ENCODE data around the gene PROM2.

The PROM2 gene

GRCh38 chr2:95307878-95308277, 33.6 kb downstream of the PROM2 start:
- Mint-ChIP-seq H3K9me3 (no peaks in the 10 kb centered on the region), H3K27me3 (ENCODE audit: low read depth) (no peaks in the 10 kb centered on the region), H3K27ac (no peak overlapping the region), H3K4me1 (peaks cover 28% of the 10 kb centered on the region), H3K36me3 (ENCODE audit: low read depth) (no peaks in the 10 kb centered on the region), H3K4me3 (no peak overlapping the region)
- no peak for TF ChIP-seq CTCF (IDR thresholded peaks at IDR 0.05; ENCODE audit: unreplicated experiment in 3 of 3)

GRCh38 chr2:95308426-95308990, 34.3 kb downstream of the PROM2 start:
- Mint-ChIP-seq H3K4me1 (peaks cover 22% of the 10 kb centered on the region), H3K9me3 (no peaks in the 10 kb centered on the region), H3K36me3 (ENCODE audit: low read depth) (no peaks in the 10 kb centered on the region), H3K27me3 (ENCODE audit: low read depth) (no peaks in the 10 kb centered on the region), H3K4me3 (no peak overlapping the region), H3K27ac (no peak overlapping the region)
- no peak for TF ChIP-seq CTCF (IDR thresholded peaks at IDR 0.05; ENCODE audit: unreplicated experiment in 3 of 3)

GRCh38 chr2:95309599-95309998, 35.4 kb downstream of the PROM2 start:
- Mint-ChIP-seq H3K9me3 (no peaks in the 10 kb centered on the region), H3K36me3 (ENCODE audit: low read depth) (no peaks in the 10 kb centered on the region), H3K27me3 (ENCODE audit: low read depth) (no peaks in the 10 kb centered on the region), H3K27ac (no peak overlapping the region), H3K4me3 (no peak overlapping the region), H3K4me1 (peaks cover 18% of the 10 kb centered on the region)
- TF ChIP-seq CTCF (IDR thresholded peaks at IDR 0.05; ENCODE audit: unreplicated experiment in 3 of 3), result no peak

GRCh38 chr2:95310216-95310615, 36.0 kb downstream of the PROM2 start:
- H3K36me3 Mint-ChIP-seq (ENCODE audit: low read depth), result no peaks in the 10 kb centered on the region
- H3K27me3 Mint-ChIP-seq (ENCODE audit: low read depth), result no peaks in the 10 kb centered on the region
- TF ChIP-seq CTCF (IDR thresholded peaks at IDR 0.05; ENCODE audit: unreplicated experiment in 3 of 3), result no peak

GRCh38 chr2:95310651-95311050, 36.4 kb downstream of the PROM2 start:
- H3K4me3 Mint-ChIP-seq, result no peak overlapping the region
- H3K9me3 Mint-ChIP-seq, result no peaks in the 10 kb centered on the region
- H3K36me3 Mint-ChIP-seq (ENCODE audit: low read depth), result no peaks in the 10 kb centered on the region
- H3K4me1 Mint-ChIP-seq, result peaks cover 18% of the 10 kb centered on the region
- no peak for TF ChIP-seq CTCF (IDR thresholded peaks at IDR 0.05; ENCODE audit: unreplicated experiment in 3 of 3)
- no peak overlapping the region for H3K27ac Mint-ChIP-seq
- H3K27me3 Mint-ChIP-seq (ENCODE audit: low read depth), result no peaks in the 10 kb centered on the region

More at GRCh38 chr2:95310216-95310615, 36.0 kb downstream of the PROM2 start:
- no peak overlapping the region for H3K27ac Mint-ChIP-seq
- H3K4me1 Mint-ChIP-seq, result peaks cover 21% of the 10 kb centered on the region
- no peaks in the 10 kb centered on the region for H3K9me3 Mint-ChIP-seq
- H3K4me3 Mint-ChIP-seq, result no peak overlapping the region

GRCh38 chr2:95311815-95312542, 37.7 kb downstream of the PROM2 start:
- no peaks in the 10 kb centered on the region for H3K36me3 Mint-ChIP-seq (ENCODE audit: low read depth)
- no peaks in the 10 kb centered on the region for H3K9me3 Mint-ChIP-seq
- H3K27me3 Mint-ChIP-seq (ENCODE audit: low read depth), result no peaks in the 10 kb centered on the region
- no peak overlapping the region for H3K27ac Mint-ChIP-seq
- no peak overlapping the region for H3K4me3 Mint-ChIP-seq
- peaks cover 21% of the 10 kb centered on the region for H3K4me1 Mint-ChIP-seq
- TF ChIP-seq CTCF (IDR thresholded peaks at IDR 0.05; ENCODE audit: unreplicated experiment in 3 of 3), result no peak
